H9 (cell line): Measurements from ENCODE around the gene YY1. TPM values are rescaled to one million over a fixed set of nuclear protein-coding genes. Genes with fewer than 3 reads are reported as not detected.

Experiments
- DNase-seq: peaks from one replicate; pipeline ENCODE4 v3.0.0-alpha.2; 2017
- H2AFZ ChIP-seq: one replicate; pipeline ENCODE4 v1.6.1; 2013; ENCODE audit warnings: mild to moderate bottlenecking, low read length, control low read depth, moderate library complexity
- H2AK5ac ChIP-seq: 2 replicates; pipeline ENCODE4 v1.6.1; 2013; ENCODE audit warnings: low read length, control low read depth, mixed read lengths; ENCODE audit not compliant: insufficient read length
- H2BK120ac ChIP-seq: one replicate; pipeline ENCODE4 v1.6.1; 2013; ENCODE audit warnings: low read depth, mild to moderate bottlenecking, low read length, control low read depth, inconsistent platforms; ENCODE audit not compliant: poor library complexity, severe bottlenecking
- H2BK12ac ChIP-seq: 2 replicates; pipeline ENCODE4 v1.6.1; 2013; ENCODE audit warnings: low read length, control low read depth, mixed read lengths, low read depth; ENCODE audit not compliant: insufficient read length
- H2BK15ac ChIP-seq: 2 replicates; pipeline ENCODE4 v1.6.1; 2013; ENCODE audit warnings: low read depth, low read length, control low read depth
- H2BK20ac ChIP-seq: one replicate; pipeline ENCODE4 v1.6.1; 2013; ENCODE audit warnings: low read depth, mild to moderate bottlenecking, low read length, control low read depth, inconsistent platforms; ENCODE audit not compliant: poor library complexity, severe bottlenecking
- H2BK5ac ChIP-seq: 2 replicates; pipeline ENCODE4 v1.6.1; 2013; ENCODE audit warnings: low read length, control low read depth, mixed read lengths; ENCODE audit not compliant: insufficient read length
- H3K14ac ChIP-seq: 2 replicates; pipeline ENCODE4 v1.6.1; 2013; ENCODE audit warnings: low read length, control low read depth; ENCODE audit not compliant: insufficient read depth
- H3K18ac ChIP-seq: 2 replicates; pipeline ENCODE4 v1.6.1; 2013; ENCODE audit warnings: low read depth, mild to moderate bottlenecking, mixed read lengths, low read length, control low read depth; ENCODE audit not compliant: insufficient read length
- H3K23ac ChIP-seq: 2 replicates; pipeline ENCODE4 v1.6.1; 2013; ENCODE audit warnings: low read length, control low read depth, mixed read lengths, low read depth; ENCODE audit not compliant: insufficient read length
- H3K23me2 ChIP-seq: 2 replicates; pipeline ENCODE4 v1.6.1; 2013; ENCODE audit warnings: low read depth, mild to moderate bottlenecking, mixed read lengths, low read length, control low read depth; ENCODE audit not compliant: insufficient read length, poor library complexity, severe bottlenecking
- H3K27ac ChIP-seq: 2 replicates; pipeline ENCODE4 v1.5.1; 2013; ENCODE audit warnings: low read length, control low read depth, mixed read lengths, low read depth; ENCODE audit not compliant: insufficient read length
- H3K27me3 ChIP-seq: 2 replicates; pipeline ENCODE4 v1.6.1; 2013; ENCODE audit warnings: low read length, control low read depth, inconsistent platforms; ENCODE audit not compliant: insufficient read depth
- H3K4ac ChIP-seq: 2 replicates; pipeline ENCODE4 v1.6.1; 2013; ENCODE audit warnings: low read depth, mild to moderate bottlenecking, control low read depth, inconsistent platforms, low read length, moderate library complexity
- H3K4me1 ChIP-seq: 2 replicates; pipeline ENCODE4 v1.6.1; 2013; ENCODE audit warnings: low read length, control low read depth, inconsistent platforms; ENCODE audit not compliant: insufficient read depth
- H3K4me2 ChIP-seq: 2 replicates; pipeline ENCODE4 v1.6.1; 2013; ENCODE audit warnings: low read length, control low read depth, mixed read lengths; ENCODE audit not compliant: insufficient read length, insufficient read depth
- H3K56ac ChIP-seq: 2 replicates; pipeline ENCODE4 v1.6.1; 2013; ENCODE audit warnings: low read depth, mild to moderate bottlenecking, mixed read lengths, low read length, control low read depth; ENCODE audit not compliant: insufficient read length
- H3K79me1 ChIP-seq: 2 replicates; pipeline ENCODE4 v1.6.1; 2013; ENCODE audit warnings: low read depth, mild to moderate bottlenecking, moderate library complexity, low read length, control low read depth, inconsistent platforms; ENCODE audit not compliant: insufficient read depth, poor library complexity, severe bottlenecking
- H3K79me2 ChIP-seq: 2 replicates; pipeline ENCODE4 v1.6.1; 2013; ENCODE audit warnings: low read length, control low read depth, inconsistent platforms; ENCODE audit not compliant: insufficient read depth
- H3K9ac ChIP-seq: 2 replicates; pipeline ENCODE4 v1.6.1; 2013; ENCODE audit warnings: low read length, control low read depth, mixed read lengths; ENCODE audit not compliant: insufficient read length; ENCODE audit errors: extremely low read depth
- H3K9me3 ChIP-seq: one replicate; pipeline ENCODE4 v1.6.1; 2013; ENCODE audit warnings: low read depth, low read length, inconsistent platforms; ENCODE audit not compliant: control insufficient read depth
- H3T11ph ChIP-seq: one replicate; pipeline ENCODE4 v1.6.1; 2013; ENCODE audit warnings: mild to moderate bottlenecking, low read length, control low read depth, inconsistent platforms
- H4K20me1 ChIP-seq: one replicate; pipeline ENCODE4 v1.6.1; 2013; ENCODE audit not compliant: control insufficient read depth, insufficient read length, insufficient read depth
- H4K5ac ChIP-seq: 2 replicates; pipeline ENCODE4 v1.6.1; 2013; ENCODE audit warnings: low read depth, mild to moderate bottlenecking, mixed read lengths, low read length, control low read depth; ENCODE audit not compliant: insufficient read length
- H4K8ac ChIP-seq: replicated peaks from 2 replicates; pipeline ENCODE4 v1.6.1; 2013; ENCODE audit warnings: low read length, control low read depth, mixed read lengths, low read depth; ENCODE audit not compliant: insufficient read length
- H4K91ac ChIP-seq: 2 replicates; pipeline ENCODE4 v1.6.1; 2013; ENCODE audit warnings: low read depth, mild to moderate bottlenecking, moderate library complexity, mixed read lengths, low read length, control low read depth; ENCODE audit not compliant: insufficient read length
- H3K27ac Mint-ChIP-seq, 3 experiments: 2 replicates in 2 of 3; 3 replicates in 1 of 3; pipeline ENCODE4 v1.8.0; 2020 to 2021; ENCODE audit warnings: mixed read lengths in 3 of 3, mild to moderate bottlenecking in 1 of 3, moderate library complexity in 1 of 3
- H3K27me3 Mint-ChIP-seq: 2 replicates; pipeline ENCODE4 v1.8.0; 2021; ENCODE audit warnings: low read depth, mild to moderate bottlenecking, moderate library complexity, mixed read lengths
- H3K36me3 Mint-ChIP-seq, 3 experiments: 2 replicates in 2 of 3; 3 replicates in 1 of 3; pipeline ENCODE4 v1.8.0; 2020 to 2021; ENCODE audit warnings: low read depth in 3 of 3, mixed read lengths in 3 of 3; ENCODE audit not compliant: insufficient read depth in 1 of 3
- H3K4me1 Mint-ChIP-seq, 2 experiments: 2 replicates each; pipeline ENCODE4 v1.8.0; 2020; ENCODE audit warnings: mixed read lengths in 2 of 2
- H3K4me3 Mint-ChIP-seq, 2 experiments: 2 replicates in 1 of 2; 3 replicates in 1 of 2; pipeline ENCODE4 v1.8.0; 2020 to 2021; ENCODE audit warnings: mild to moderate bottlenecking in 2 of 2, mixed read lengths in 2 of 2, moderate library complexity in 1 of 2
- H3K9me3 Mint-ChIP-seq, 2 experiments: 2 replicates in 1 of 2; 3 replicates in 1 of 2; pipeline ENCODE4 v1.8.0; 2020; ENCODE audit warnings: mild to moderate bottlenecking in 2 of 2, mixed read lengths in 2 of 2, moderate library complexity in 1 of 2
- CTCF ChIP-seq: fragments of 200-600 bp; sonication (generic); conservative IDR thresholded peaks from 3 replicates; pipeline ENCODE4 v1.8.0; 2021; ENCODE audit warnings: antibody characterized with exemption, mild to moderate bottlenecking
- WGBS: extraction: QIAGEN DNeasy Blood & Tissue Kit; methylation state at CpG from one replicate; pipeline ENCODE4 v1.1.7; 2013; ENCODE audit warnings: missing lambda C conversion rate, low lambda C conversion rate, mixed read lengths; ENCODE audit not compliant: insufficient read length; ENCODE audit errors: extremely low coverage; 5-methylcytosine and 5-hydroxymethylcytosine counted together
- total RNA-seq: library from RNA; stranded (reverse); gene quantifications from 2 replicates; pipeline ENCODE4 v1.2.1, GENCODE V29; 2021

Gene YY1
- total RNA-seq, 1 experiment from 2014 or later, result 103 TPM

- no peaks in the 10 kb centered on the region for H3K9me3 ChIP-seq
- no peak overlapping the region for H3K27ac Mint-ChIP-seq
- H4K8ac ChIP-seq, result no peak overlapping the region
- peaks cover 5% of the 10 kb centered on the region for H3K27me3 Mint-ChIP-seq
- no peaks in the 10 kb centered on the region for H4K20me1 ChIP-seq
- H3K4me1 Mint-ChIP-seq, result peaks cover 13 to 14% of the 10 kb centered on the region in 2 experiments
- H2BK12ac ChIP-seq, result no peak overlapping the region
- H4K91ac ChIP-seq, result no peak overlapping the region
- no peaks in the 10 kb centered on the region for H3K23me2 ChIP-seq
- no peak overlapping the region for H2BK5ac ChIP-seq
- no peak overlapping the region for H4K5ac ChIP-seq
- no CpG with 5 or more reads among the region's 4 CpGs for WGBS
- H3K79me2 ChIP-seq, result no peaks in the 10 kb centered on the region
- no peak overlapping the region for H3K18ac ChIP-seq
- no peak overlapping the region for H3K9ac ChIP-seq
- no peak overlapping the region for H2BK15ac ChIP-seq
- H2BK20ac ChIP-seq, result no peak overlapping the region
- no peak for TF ChIP-seq CTCF
- H3K4ac ChIP-seq, result no peak overlapping the region
- DNase-seq, result no peak
- peaks cover 0 to 1% of the 10 kb centered on the region in 2 experiments; a peak in 1 of 5 replicates for H3K9me3 Mint-ChIP-seq
- no peak overlapping the region for H3K23ac ChIP-seq
- H3K27me3 ChIP-seq, result no peaks in the 10 kb centered on the region
- no peak overlapping the region for H3K14ac ChIP-seq
- H3K79me1 ChIP-seq, result no peaks in the 10 kb centered on the region
- H3T11ph ChIP-seq, result no peak overlapping the region
- H2AK5ac ChIP-seq, result no peak overlapping the region
- no peaks in the 10 kb centered on the region for H3K4me1 ChIP-seq
- no peak overlapping the region for H2BK120ac ChIP-seq
- H3K56ac ChIP-seq, result no peak overlapping the region
- H2AFZ ChIP-seq, result no peak overlapping the region
- peaks cover 4 to 11% (median 6%) of the 10 kb centered on the region in 3 experiments; a peak in 6 of 7 replicates for H3K36me3 Mint-ChIP-seq
- no peak overlapping the region for H3K4me2 ChIP-seq
- H3K27ac ChIP-seq, result no peak overlapping the region
- no peak overlapping the region for H3K4me3 Mint-ChIP-seq
These were observed 36.2 kb upstream of the YY1 start for GRCh38 chr14:100202712-100203111.
